Panc1 (cell line): Measurements from ENCODE around the gene MACF1.

ENCODE experiments used
- CTCF ChIP-seq: fragments of 450-650 bp; IDR thresholded peaks from 2 replicates; pipeline ENCODE4 v1.5.1; 2017; ENCODE audit warnings: mild to moderate bottlenecking
- POLR2AphosphoS5 ChIP-seq: IDR thresholded peaks from 2 replicates; pipeline ENCODE4 v1.6.1; 2012; ENCODE audit warnings: mild to moderate bottlenecking, low read depth, low read length, moderate library complexity
- TF ChIP-seq, protein P1 (sequence below), 2 experiments: IDR thresholded peaks; 2 replicates each; pipeline ENCODE4 v1.6.1; 2011 to 2012; ENCODE audit warnings: low read depth in 2 of 2, control low read depth in 1 of 2, low read length in 1 of 2, mild to moderate bottlenecking in 1 of 2, moderate library complexity in 1 of 2; ENCODE audit not compliant: insufficient read depth in 1 of 2

- no peak for TF ChIP-seq POLR2AphosphoS5
- no peak for TF ChIP-seq CTCF
- TF ChIP-seq, protein P1, sequence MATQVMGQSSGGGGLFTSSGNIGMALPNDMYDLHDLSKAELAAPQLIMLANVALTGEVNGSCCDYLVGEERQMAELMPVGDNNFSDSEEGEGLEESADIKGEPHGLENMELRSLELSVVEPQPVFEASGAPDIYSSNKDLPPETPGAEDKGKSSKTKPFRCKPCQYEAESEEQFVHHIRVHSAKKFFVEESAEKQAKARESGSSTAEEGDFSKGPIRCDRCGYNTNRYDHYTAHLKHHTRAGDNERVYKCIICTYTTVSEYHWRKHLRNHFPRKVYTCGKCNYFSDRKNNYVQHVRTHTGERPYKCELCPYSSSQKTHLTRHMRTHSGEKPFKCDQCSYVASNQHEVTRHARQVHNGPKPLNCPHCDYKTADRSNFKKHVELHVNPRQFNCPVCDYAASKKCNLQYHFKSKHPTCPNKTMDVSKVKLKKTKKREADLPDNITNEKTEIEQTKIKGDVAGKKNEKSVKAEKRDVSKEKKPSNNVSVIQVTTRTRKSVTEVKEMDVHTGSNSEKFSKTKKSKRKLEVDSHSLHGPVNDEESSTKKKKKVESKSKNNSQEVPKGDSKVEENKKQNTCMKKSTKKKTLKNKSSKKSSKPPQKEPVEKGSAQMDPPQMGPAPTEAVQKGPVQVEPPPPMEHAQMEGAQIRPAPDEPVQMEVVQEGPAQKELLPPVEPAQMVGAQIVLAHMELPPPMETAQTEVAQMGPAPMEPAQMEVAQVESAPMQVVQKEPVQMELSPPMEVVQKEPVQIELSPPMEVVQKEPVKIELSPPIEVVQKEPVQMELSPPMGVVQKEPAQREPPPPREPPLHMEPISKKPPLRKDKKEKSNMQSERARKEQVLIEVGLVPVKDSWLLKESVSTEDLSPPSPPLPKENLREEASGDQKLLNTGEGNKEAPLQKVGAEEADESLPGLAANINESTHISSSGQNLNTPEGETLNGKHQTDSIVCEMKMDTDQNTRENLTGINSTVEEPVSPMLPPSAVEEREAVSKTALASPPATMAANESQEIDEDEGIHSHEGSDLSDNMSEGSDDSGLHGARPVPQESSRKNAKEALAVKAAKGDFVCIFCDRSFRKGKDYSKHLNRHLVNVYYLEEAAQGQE (IDR thresholded peaks at IDR 0.05; ENCODE audit: insufficient read depth in 1 of 2, low read depth in 2 of 2, low read length in 1 of 2): no peak
Measured at GRCh38 chr1:39416609-39417008, 212.1 kb downstream of the MACF1 start.
